Neuronal stem cell (in vitro differentiated cells): ENCODE data around the gene BABAM2.

Experiments
- DNase-seq: peaks from one replicate; pipeline ENCODE4 v3.0.0-alpha.2; 2013; ENCODE audit warnings: low spot score
- H2AFZ ChIP-seq: one replicate; pipeline ENCODE4 v1.6.1; 2013; ENCODE audit warnings: mild to moderate bottlenecking, low read length, inconsistent platforms
- H2AK5ac ChIP-seq: 2 replicates; pipeline ENCODE4 v1.6.1; 2013; ENCODE audit warnings: low read depth, mild to moderate bottlenecking, inconsistent platforms, low read length, moderate library complexity, mixed read lengths
- H2BK120ac ChIP-seq: 2 replicates; pipeline ENCODE4 v1.6.1; 2013; ENCODE audit warnings: low read depth, mild to moderate bottlenecking, inconsistent platforms, low read length, moderate library complexity, mixed read lengths
- H2BK12ac ChIP-seq: one replicate; pipeline ENCODE4 v1.6.1; 2013; ENCODE audit warnings: low read length, inconsistent platforms
- H2BK15ac ChIP-seq: 2 replicates; pipeline ENCODE4 v1.6.1; 2013; ENCODE audit warnings: mild to moderate bottlenecking, low read length, inconsistent platforms, mixed read lengths
- H2BK5ac ChIP-seq: one replicate; pipeline ENCODE4 v1.6.1; 2013; ENCODE audit warnings: inconsistent platforms, mild to moderate bottlenecking, low read length, moderate library complexity
- H3K14ac ChIP-seq: one replicate; pipeline ENCODE4 v1.6.1; 2013; ENCODE audit warnings: low read length, inconsistent platforms
- H3K18ac ChIP-seq: 2 replicates; pipeline ENCODE4 v1.6.1; 2013; ENCODE audit warnings: low read length, inconsistent platforms
- H3K23ac ChIP-seq: 2 replicates; pipeline ENCODE4 v1.6.1; 2013; ENCODE audit warnings: low read depth, mild to moderate bottlenecking, mixed read lengths, low read length, inconsistent platforms; ENCODE audit not compliant: poor library complexity
- H3K27ac ChIP-seq: replicated peaks from 3 replicates; pipeline ENCODE4 v1.5.1; 2013; ENCODE audit warnings: low read length, inconsistent platforms
- H3K27me3 ChIP-seq, 3 experiments: 2 replicates each; pipeline ENCODE4 v1.6.1; 2013; ENCODE audit warnings: low read length in 3 of 3, mild to moderate bottlenecking in 2 of 3, inconsistent platforms in 1 of 3, low read depth in 1 of 3, mixed read lengths in 1 of 3, moderate library complexity in 1 of 3; ENCODE audit not compliant: control insufficient read depth in 3 of 3, insufficient read depth in 3 of 3
- H3K36me3 ChIP-seq, 2 donors: replicated peaks in 1 of 2; 2 replicates each; pipeline ENCODE4 v1.6.1; 2013; ENCODE audit warnings: low read length in 2 of 2; ENCODE audit not compliant: control insufficient read depth in 2 of 2, insufficient read depth in 2 of 2
- H3K4ac ChIP-seq: 2 replicates; pipeline ENCODE4 v1.6.1; 2013; ENCODE audit warnings: inconsistent platforms, mild to moderate bottlenecking, low read length, moderate library complexity
- H3K4me1 ChIP-seq, 2 donors: 1 replicate in 1 of 2; 2 replicates in 1 of 2; pipeline ENCODE4 v1.6.1; 2013; ENCODE audit warnings: low read length in 2 of 2, low read depth in 1 of 2; ENCODE audit not compliant: control insufficient read depth in 2 of 2, insufficient read depth in 1 of 2
- H3K4me2 ChIP-seq: one replicate; pipeline ENCODE4 v1.6.1; 2013; ENCODE audit warnings: mild to moderate bottlenecking, low read length, inconsistent platforms; ENCODE audit not compliant: insufficient read depth, poor library complexity, severe bottlenecking
- H3K4me3 ChIP-seq, 2 donors: 2 replicates each; pipeline ENCODE4 v1.5.1; 2013; ENCODE audit warnings: low read length in 2 of 2, mild to moderate bottlenecking in 2 of 2, inconsistent platforms in 1 of 2, moderate library complexity in 1 of 2
- H3K79me1 ChIP-seq: one replicate; pipeline ENCODE4 v1.6.1; 2013; ENCODE audit warnings: low read depth, mild to moderate bottlenecking, inconsistent platforms, low read length, moderate library complexity
- H3K9ac ChIP-seq: one replicate; pipeline ENCODE4 v1.6.1; 2013; ENCODE audit warnings: mild to moderate bottlenecking, low read depth, low read length, inconsistent platforms; ENCODE audit not compliant: poor library complexity
- H3K9me3 ChIP-seq, 2 donors: replicated peaks in 1 of 2; 2 replicates each; pipeline versions ENCODE3 to v1.6.1; 2013; ENCODE audit warnings: low read length in 2 of 2, mild to moderate bottlenecking in 2 of 2, inconsistent platforms in 1 of 2, low read depth in 1 of 2, mixed read lengths in 1 of 2, moderate library complexity in 1 of 2; ENCODE audit not compliant: control insufficient read depth in 2 of 2, insufficient read depth in 1 of 2
- H4K8ac ChIP-seq: one replicate; pipeline ENCODE4 v1.6.1; 2013; ENCODE audit warnings: low read depth, mild to moderate bottlenecking, inconsistent platforms, low read length, moderate library complexity
- H4K91ac ChIP-seq: one replicate; pipeline ENCODE4 v1.6.1; 2013; ENCODE audit warnings: low read length, low read depth, mild to moderate bottlenecking, inconsistent platforms; ENCODE audit not compliant: poor library complexity
- WGBS, 2 donors: extraction: QIAGEN DNeasy Blood & Tissue Kit; methylation state at CpG; one replicate each; pipeline ENCODE4 v1.1.7; 2013; ENCODE audit warnings: missing lambda C conversion rate in 2 of 2, mixed read lengths in 1 of 2; ENCODE audit not compliant: insufficient read length in 2 of 2, insufficient replicate concordance in 1 of 2; ENCODE audit errors: extremely low coverage in 2 of 2; 5-methylcytosine and 5-hydroxymethylcytosine counted together

The BABAM2 gene

DNA sequence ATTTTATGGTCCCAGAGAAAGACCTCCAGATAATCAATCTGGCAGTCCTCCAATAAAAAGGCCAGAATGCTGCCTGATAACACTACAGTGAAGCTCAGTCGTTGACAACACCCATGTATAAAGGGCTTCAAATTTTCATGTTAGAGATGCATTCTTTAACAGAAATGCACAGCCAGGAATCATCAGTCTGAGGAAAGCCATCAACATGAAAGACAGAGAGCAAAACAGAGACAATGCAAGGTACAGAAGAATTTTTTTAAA, 13.8 kb downstream of the BABAM2 start:
- Histone ChIP-seq H2AK5ac (no peak overlapping the region), H2BK15ac (no peak overlapping the region), H3K18ac (no peak overlapping the region), H2AFZ (no peak overlapping the region), H3K27ac (no peak overlapping the region), H3K9ac (no peak overlapping the region), H2BK5ac (no peak overlapping the region), H2BK120ac (no peak overlapping the region), H3K14ac (no peak overlapping the region), H3K27me3 (no peaks in the 10 kb centered on the region), H3K36me3 (peaks cover 0 to 9% of the 10 kb centered on the region in 2 donors), H4K8ac (no peak overlapping the region), H3K4me1 (no peaks in the 10 kb centered on the region), H3K4me2 (no peak overlapping the region), H3K79me1 (no peaks in the 10 kb centered on the region), H3K4ac (no peak overlapping the region), H3K23ac (no peak overlapping the region), H3K4me3 (no peak overlapping the region), H3K9me3 (no peaks in the 10 kb centered on the region), H4K91ac (no peak overlapping the region), H2BK12ac (no peak overlapping the region)
- WGBS, 2 donors = no CpG with 5 or more reads among the region's 1 CpG
- DNase-seq = no peak

DNA sequence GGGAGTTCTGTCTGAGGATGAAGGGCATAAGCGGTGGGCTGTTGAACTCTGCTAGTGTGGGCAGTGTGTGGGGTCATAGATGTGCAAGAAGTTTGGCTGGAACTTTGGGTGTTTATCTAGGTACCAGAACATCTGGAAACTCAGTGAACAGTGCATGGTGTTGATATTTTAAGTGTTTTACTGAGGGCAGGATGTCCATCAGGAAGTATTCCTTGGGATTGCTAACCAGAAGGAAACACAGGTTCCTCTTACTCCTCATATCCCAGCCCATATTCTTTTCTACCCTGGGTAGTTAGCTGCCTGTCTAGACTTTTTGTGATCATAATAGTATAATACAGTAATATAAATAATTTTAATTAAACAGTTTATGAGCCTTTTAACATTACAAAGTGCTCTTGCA, 15.5 kb downstream of the BABAM2 start:
- WGBS, 2 donors = no CpG with 5 or more reads among the region's 1 CpG
- no peak overlapping the region for H2BK15ac ChIP-seq
- H3K9ac ChIP-seq = no peak overlapping the region
- H2AK5ac ChIP-seq = no peak overlapping the region
- H2AFZ ChIP-seq = no peak overlapping the region
- no peak overlapping the region for H2BK12ac ChIP-seq
- no peak overlapping the region for H2BK120ac ChIP-seq
- no peak overlapping the region for H3K14ac ChIP-seq
- no peak for DNase-seq
- no peak overlapping the region for H3K4me2 ChIP-seq
- no peak overlapping the region for H3K27ac ChIP-seq
- H3K4ac ChIP-seq = no peak overlapping the region
- H3K36me3 ChIP-seq = peaks cover 0 to 2% of the 10 kb centered on the region in 2 donors
- H4K91ac ChIP-seq = no peak overlapping the region
- no peaks in the 10 kb centered on the region for H3K9me3 ChIP-seq
- no peak overlapping the region for H4K8ac ChIP-seq
- H2BK5ac ChIP-seq = no peak overlapping the region
- no peak overlapping the region for H3K23ac ChIP-seq
- H3K79me1 ChIP-seq = no peaks in the 10 kb centered on the region
- no peak overlapping the region for H3K18ac ChIP-seq
- H3K4me1 ChIP-seq = no peaks in the 10 kb centered on the region
- H3K4me3 ChIP-seq = no peak overlapping the region
- no peaks in the 10 kb centered on the region for H3K27me3 ChIP-seq

DNA sequence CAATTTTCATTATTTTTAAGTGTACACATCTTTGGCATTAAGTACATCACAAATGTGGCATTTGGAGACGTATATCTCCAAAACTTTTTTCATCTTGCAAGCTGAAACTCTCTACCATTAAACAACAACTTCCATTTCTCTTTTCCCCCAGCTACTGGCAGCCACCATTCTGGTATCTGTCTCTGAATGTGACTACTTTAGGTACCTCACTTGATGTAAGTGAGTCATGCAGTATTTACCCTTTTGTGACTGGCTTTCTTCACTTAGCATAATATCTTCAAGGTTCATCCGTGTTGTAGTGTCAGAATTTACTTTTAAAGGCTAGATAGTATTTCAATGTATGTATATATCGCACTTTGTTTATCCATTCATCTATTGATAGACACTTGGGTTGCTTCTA, 17.0 kb downstream of the BABAM2 start:
- Histone ChIP-seq H2AK5ac (no peak overlapping the region), H4K91ac (no peak overlapping the region), H3K9me3 (no peaks in the 10 kb centered on the region), H2AFZ (no peak overlapping the region), H3K4me1 (peaks cover 0 to 2% of the 10 kb centered on the region in 2 donors), H2BK12ac (no peak overlapping the region), H3K4me3 (no peak overlapping the region), H4K8ac (no peak overlapping the region), H3K23ac (no peak overlapping the region), H2BK120ac (no peak overlapping the region), H2BK15ac (no peak overlapping the region), H3K9ac (no peak overlapping the region), H3K18ac (no peak overlapping the region), H3K27me3 (no peaks in the 10 kb centered on the region), H3K36me3 (peaks cover 0 to 2% of the 10 kb centered on the region in 2 donors), H3K4ac (no peak overlapping the region), H3K4me2 (no peak overlapping the region), H3K27ac (no peak overlapping the region), H2BK5ac (no peak overlapping the region), H3K14ac (no peak overlapping the region), H3K79me1 (no peaks in the 10 kb centered on the region)
- no CpG with 5 or more reads among the region's 3 CpGs for WGBS, 2 donors
- no peak for DNase-seq

DNA sequence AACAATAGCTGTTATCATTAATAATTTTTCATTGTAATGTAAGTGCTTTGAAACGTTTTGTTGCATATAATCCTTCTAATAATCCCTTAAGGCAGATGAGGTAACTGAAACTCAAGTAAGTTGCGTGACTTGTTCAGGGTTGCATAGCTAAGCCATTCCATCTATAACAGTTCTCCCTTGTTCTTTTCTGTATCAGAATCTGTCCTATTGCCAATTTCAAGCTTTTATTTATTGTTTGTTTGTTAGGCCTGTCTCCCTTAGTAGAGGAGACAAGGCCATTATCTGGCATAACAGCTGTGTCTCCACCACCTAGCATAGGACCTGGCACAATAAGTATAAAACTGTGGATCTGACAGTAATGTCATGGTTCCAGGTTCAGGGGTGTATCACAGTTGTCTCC, 19.4 kb downstream of the BABAM2 start:
- WGBS, 2 donors = no CpG with 5 or more reads among the region's 2 CpGs
- no peaks in the 10 kb centered on the region for H3K9me3 ChIP-seq
- H2AFZ ChIP-seq = no peak overlapping the region
- no peak overlapping the region for H3K18ac ChIP-seq
- H2BK5ac ChIP-seq = no peak overlapping the region
- H3K9ac ChIP-seq = no peak overlapping the region
- peaks cover 0 to 2% of the 10 kb centered on the region in 2 donors for H3K4me1 ChIP-seq
- no peak overlapping the region for H3K27ac ChIP-seq
- H3K79me1 ChIP-seq = no peaks in the 10 kb centered on the region
- no peak overlapping the region for H2AK5ac ChIP-seq
- no peak for DNase-seq
- H3K4ac ChIP-seq = no peak overlapping the region
- no peak overlapping the region for H4K91ac ChIP-seq
- H3K36me3 ChIP-seq = peaks cover 0 to 2% of the 10 kb centered on the region in 2 donors
- no peak overlapping the region for H2BK120ac ChIP-seq
- H3K14ac ChIP-seq = no peak overlapping the region
- no peak overlapping the region for H2BK15ac ChIP-seq
- H2BK12ac ChIP-seq = no peak overlapping the region
- no peak overlapping the region for H3K4me3 ChIP-seq
- no peak overlapping the region for H4K8ac ChIP-seq
- no peak overlapping the region for H3K23ac ChIP-seq
- H3K4me2 ChIP-seq = no peak overlapping the region
- no peaks in the 10 kb centered on the region for H3K27me3 ChIP-seq
